ENCODE results near the gene CEBPB. TPM values are rescaled to one million over a fixed set of nuclear protein-coding genes. Genes with fewer than 3 reads are reported as not detected.

Gene CEBPB
- polyA plus RNA-seq, 3 donors from 2014 or later: 15.3 to 27.6 (median 22.9) TPM

DNA sequence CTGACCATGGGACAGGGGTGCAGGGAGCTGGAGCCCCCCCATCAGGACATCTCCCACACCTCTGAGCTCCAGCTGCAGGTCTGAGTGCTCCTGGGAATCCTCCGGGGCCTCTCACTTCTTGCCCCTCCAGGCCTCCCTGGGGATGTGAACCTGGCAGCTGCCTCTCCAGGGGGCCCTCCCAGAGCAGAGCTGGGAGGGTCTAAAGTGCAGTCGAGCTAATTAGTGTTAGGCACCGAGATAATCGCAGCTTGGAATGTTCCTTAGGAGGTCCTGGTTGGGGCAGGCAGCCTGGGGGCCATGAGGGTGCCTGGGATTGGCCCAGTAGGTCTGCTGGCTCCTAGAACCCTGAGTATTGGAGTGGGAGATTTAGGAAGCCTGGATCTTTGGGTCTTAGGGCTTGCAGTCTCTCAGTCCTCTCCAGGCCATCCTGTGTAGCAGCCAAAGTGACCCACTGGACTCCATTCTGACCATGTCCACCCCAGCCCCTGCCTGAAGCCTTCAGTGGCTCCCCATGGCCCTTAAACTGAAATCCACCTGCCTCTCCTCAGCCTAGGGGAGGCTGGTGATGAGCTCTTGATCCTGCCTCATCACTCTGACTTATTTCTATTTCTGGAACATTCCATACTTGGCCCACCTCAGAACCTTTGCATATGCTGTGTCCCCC is 26.0 kb downstream of the CEBPB start:
- peaks cover 0 to 4% (median 0%) of the 10 kb centered on the region in 3 donors for H3K36me3 Mint-ChIP-seq
- H3K9me3 Mint-ChIP-seq: no peaks in the 10 kb centered on the region
- no peak overlapping the region for H3K27ac Mint-ChIP-seq
- no peak overlapping the region for H3K4me3 Mint-ChIP-seq
- no peak for DNase-seq
- peaks cover 6 to 15% (median 10%) of the 10 kb centered on the region in 3 donors for H3K27me3 Mint-ChIP-seq (ENCODE audit: low read depth in 3 of 3)
- no peaks in the 10 kb centered on the region for H3K4me1 Mint-ChIP-seq

GRCh38 chr20:50217207-50217949 is 26.7 kb downstream of the CEBPB start:
- H3K27ac Mint-ChIP-seq: no peak overlapping the region
- no peak for DNase-seq
- H3K4me1 Mint-ChIP-seq: no peaks in the 10 kb centered on the region
- peaks cover 0 to 4% (median 0%) of the 10 kb centered on the region in 3 donors for H3K36me3 Mint-ChIP-seq
- no peak overlapping the region for H3K4me3 Mint-ChIP-seq
- no peaks in the 10 kb centered on the region for H3K9me3 Mint-ChIP-seq
- H3K27me3 Mint-ChIP-seq (ENCODE audit: low read depth in 3 of 3): peaks cover 4 to 15% (median 10%) of the 10 kb centered on the region in 3 donors

DNA sequence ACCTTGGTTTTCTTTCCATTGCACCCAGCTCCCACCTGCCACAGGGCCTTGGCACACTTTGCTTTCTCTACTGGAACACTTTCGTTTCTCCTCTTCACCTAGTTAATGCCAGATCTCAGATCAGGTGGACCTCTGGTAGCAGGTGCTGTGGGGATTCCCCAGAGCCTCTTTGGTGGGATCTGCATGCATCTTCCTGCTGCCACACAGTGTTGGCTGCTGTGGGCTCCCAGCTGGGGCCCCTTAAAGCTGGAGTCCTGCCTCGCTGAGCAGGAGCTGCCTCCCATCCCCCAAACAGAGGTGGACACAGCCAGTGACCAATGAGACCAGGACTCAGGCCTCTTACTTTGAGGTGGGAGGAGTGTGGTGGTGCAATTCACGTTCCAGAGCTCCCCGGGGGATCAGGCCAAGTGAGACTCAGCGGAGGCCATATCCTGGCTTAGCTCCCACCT is 28.4 kb downstream of the CEBPB start:
- no peak overlapping the region for H3K4me3 Mint-ChIP-seq
- peaks cover 4 to 13% (median 6%) of the 10 kb centered on the region in 3 donors for H3K27me3 Mint-ChIP-seq (ENCODE audit: low read depth in 3 of 3)
- H3K36me3 Mint-ChIP-seq: peaks cover 0 to 4% (median 0%) of the 10 kb centered on the region in 3 donors
- no peaks in the 10 kb centered on the region for H3K9me3 Mint-ChIP-seq
- no peak for DNase-seq
- no peaks in the 10 kb centered on the region for H3K4me1 Mint-ChIP-seq
- H3K27ac Mint-ChIP-seq: no peak overlapping the region

DNA sequence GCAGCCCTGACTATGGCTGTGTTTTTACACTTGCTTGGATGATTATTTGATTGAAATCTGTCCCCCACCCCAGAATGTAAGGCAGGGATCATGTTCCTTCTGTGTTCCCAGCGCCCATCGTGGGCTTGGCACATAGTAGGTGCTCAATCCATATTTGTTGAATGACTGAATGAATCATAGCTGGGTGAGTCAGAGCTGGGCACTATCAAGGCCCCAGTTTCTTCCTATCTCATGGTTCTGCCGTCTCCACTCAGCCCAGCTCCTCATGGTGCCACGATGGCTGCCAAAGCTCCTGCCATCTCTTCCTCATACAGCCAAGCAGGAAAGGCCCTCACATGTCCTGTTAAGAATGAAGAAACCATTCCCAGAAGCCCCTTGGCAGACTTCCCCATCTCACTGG is 29.0 kb downstream of the CEBPB start:
- Mint-ChIP-seq H3K36me3 (peaks cover 0 to 4% (median 0%) of the 10 kb centered on the region in 3 donors), H3K9me3 (no peaks in the 10 kb centered on the region), H3K27ac (no peak overlapping the region), H3K4me1 (no peaks in the 10 kb centered on the region), H3K27me3 (ENCODE audit: low read depth in 3 of 3) (peaks cover 1 to 14% (median 3%) of the 10 kb centered on the region in 3 donors), H3K4me3 (no peak overlapping the region)
- DNase-seq: no peak

DNA sequence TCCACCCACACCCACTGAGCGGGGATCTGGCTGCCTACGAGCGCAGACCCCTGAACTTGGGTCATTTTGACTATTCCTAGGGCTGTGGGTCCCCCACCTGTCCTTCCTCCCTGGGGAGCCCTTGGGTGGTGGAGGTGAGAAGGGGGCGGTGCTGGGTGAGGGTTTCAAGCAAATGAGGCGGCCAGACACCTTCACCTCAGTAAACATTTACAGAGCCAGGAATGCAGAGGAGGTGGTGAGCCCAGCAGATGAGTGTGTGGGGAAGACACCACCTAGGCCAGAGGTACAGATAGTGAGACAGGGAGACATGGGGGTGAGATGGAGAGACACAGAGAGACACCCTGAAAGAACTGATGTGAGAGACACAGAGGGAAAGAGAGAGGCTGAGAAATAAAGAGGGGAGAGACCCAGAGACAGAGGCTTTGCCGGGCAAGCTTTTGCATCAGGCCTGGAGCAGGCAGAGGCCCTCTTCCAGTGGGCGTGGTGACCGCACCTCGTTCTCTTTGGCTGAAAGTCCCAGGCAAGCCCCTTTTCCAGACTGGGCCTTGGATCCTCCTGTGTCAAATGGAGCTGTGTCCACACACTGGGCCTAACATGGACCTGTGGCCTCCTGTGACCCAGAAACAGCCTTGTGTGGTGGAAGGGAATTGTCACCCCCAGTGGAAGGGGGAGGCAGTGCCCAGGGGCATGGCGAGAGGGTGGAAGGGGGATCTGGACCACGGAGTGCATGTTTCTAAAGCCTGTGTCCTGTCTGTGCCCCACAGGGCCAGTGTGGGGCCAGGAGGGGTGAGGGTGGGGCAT is 29.7 kb downstream of the CEBPB start:
- no peak for DNase-seq
- no peaks in the 10 kb centered on the region for H3K9me3 Mint-ChIP-seq
- H3K4me3 Mint-ChIP-seq: no peak overlapping the region
- peaks cover 0 to 3% (median 0%) of the 10 kb centered on the region in 3 donors for H3K36me3 Mint-ChIP-seq
- H3K27ac Mint-ChIP-seq: peak overlapping the region in 1 of 6 donors; percentile 22
- H3K4me1 Mint-ChIP-seq: no peaks in the 10 kb centered on the region
- H3K27me3 Mint-ChIP-seq (ENCODE audit: low read depth in 3 of 3): peaks cover 0 to 10% (median 3%) of the 10 kb centered on the region in 3 donors

GRCh38 chr20:50220894-50221365 is 30.3 kb downstream of the CEBPB start:
- no peak for DNase-seq
- peaks cover 0 to 8% (median 3%) of the 10 kb centered on the region in 3 donors for H3K27me3 Mint-ChIP-seq (ENCODE audit: low read depth in 3 of 3)
- H3K27ac Mint-ChIP-seq: no peak overlapping the region
- H3K36me3 Mint-ChIP-seq: no peaks in the 10 kb centered on the region
- no peaks in the 10 kb centered on the region for H3K4me1 Mint-ChIP-seq
- no peak overlapping the region for H3K4me3 Mint-ChIP-seq
- H3K9me3 Mint-ChIP-seq: no peaks in the 10 kb centered on the region

- H3K36me3 Mint-ChIP-seq: no peaks in the 10 kb centered on the region
- DNase-seq: no peak
- no peak overlapping the region for H3K4me3 Mint-ChIP-seq
- H3K27me3 Mint-ChIP-seq (ENCODE audit: low read depth in 3 of 3): peaks cover 0 to 8% (median 3%) of the 10 kb centered on the region in 3 donors
- no peaks in the 10 kb centered on the region for H3K4me1 Mint-ChIP-seq
- no peak overlapping the region for H3K27ac Mint-ChIP-seq
- H3K9me3 Mint-ChIP-seq: no peaks in the 10 kb centered on the region
These were observed 31.1 kb downstream of the CEBPB start for GRCh38 chr20:50221501-50222308.

GRCh38 chr20:50222309-50223038 is 31.8 kb downstream of the CEBPB start:
- peaks cover 0 to 8% (median 3%) of the 10 kb centered on the region in 3 donors for H3K27me3 Mint-ChIP-seq (ENCODE audit: low read depth in 3 of 3)
- H3K4me1 Mint-ChIP-seq: no peaks in the 10 kb centered on the region
- H3K4me3 Mint-ChIP-seq: no peak overlapping the region
- H3K27ac Mint-ChIP-seq: no peak overlapping the region
- no peaks in the 10 kb centered on the region for H3K36me3 Mint-ChIP-seq
- H3K9me3 Mint-ChIP-seq: no peaks in the 10 kb centered on the region
- DNase-seq: no peak

DNA sequence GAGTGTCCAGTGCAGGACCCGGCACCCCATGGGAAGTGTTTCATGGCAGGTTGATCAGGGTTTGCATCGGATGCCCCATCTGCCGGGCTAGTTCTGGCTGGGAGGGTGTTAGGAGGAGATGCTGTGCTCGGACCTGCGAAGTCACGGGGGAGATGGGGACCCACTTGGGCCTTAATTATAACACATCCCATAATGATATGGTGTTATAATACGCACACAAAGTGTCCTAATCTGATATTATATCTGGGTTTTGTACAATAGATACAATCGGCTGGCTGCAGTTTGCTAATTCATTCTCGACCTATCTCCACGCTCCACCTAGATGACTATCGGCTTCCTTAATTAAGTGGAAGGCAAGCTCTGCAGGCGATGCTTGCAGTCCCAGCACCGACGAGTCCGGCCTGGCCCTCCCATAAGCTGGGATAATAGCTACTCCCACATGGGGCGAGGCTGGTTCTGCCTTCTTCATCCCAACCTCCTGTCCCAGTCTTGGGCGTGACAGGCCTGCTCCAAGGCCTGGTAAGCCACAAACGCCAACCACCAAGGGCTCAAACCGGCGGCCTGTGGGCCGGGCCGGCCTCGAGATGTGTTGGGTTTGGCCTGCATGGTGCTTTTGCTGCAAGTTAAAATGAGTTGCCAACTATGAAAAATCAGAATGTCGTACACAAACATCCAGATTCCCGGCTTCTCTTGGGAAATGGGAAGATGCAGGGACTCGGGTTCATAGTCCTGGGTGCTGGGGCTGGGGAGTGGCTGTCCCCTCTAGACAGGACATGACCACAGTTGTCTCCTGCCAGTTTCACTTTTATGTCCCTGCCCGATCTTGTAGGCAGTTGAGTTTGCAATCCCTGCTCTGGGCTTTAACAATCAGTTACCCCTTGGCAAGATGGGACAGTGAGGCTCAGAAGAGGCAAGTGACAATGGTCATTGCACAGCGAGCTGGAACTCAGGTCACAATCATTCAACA is 32.7 kb downstream of the CEBPB start:
- no peak overlapping the region for H3K27ac Mint-ChIP-seq
- H3K27me3 Mint-ChIP-seq (ENCODE audit: low read depth in 3 of 3): peaks cover 0 to 6% (median 1%) of the 10 kb centered on the region in 3 donors
- DNase-seq: no peak
- no peak overlapping the region for H3K4me3 Mint-ChIP-seq
- H3K36me3 Mint-ChIP-seq: no peaks in the 10 kb centered on the region
- H3K4me1 Mint-ChIP-seq: no peaks in the 10 kb centered on the region
- H3K9me3 Mint-ChIP-seq: no peaks in the 10 kb centered on the region

- Mint-ChIP-seq H3K4me1 (no peaks in the 10 kb centered on the region), H3K9me3 (no peaks in the 10 kb centered on the region), H3K27ac (no peak overlapping the region), H3K4me3 (no peak overlapping the region), H3K36me3 (no peaks in the 10 kb centered on the region), H3K27me3 (ENCODE audit: low read depth in 3 of 3) (peaks cover 0 to 5% (median 0%) of the 10 kb centered on the region in 3 donors)
- DNase-seq: no peak
These were observed 33.4 kb downstream of the CEBPB start for GRCh38 chr20:50224052-50224451.

DNA sequence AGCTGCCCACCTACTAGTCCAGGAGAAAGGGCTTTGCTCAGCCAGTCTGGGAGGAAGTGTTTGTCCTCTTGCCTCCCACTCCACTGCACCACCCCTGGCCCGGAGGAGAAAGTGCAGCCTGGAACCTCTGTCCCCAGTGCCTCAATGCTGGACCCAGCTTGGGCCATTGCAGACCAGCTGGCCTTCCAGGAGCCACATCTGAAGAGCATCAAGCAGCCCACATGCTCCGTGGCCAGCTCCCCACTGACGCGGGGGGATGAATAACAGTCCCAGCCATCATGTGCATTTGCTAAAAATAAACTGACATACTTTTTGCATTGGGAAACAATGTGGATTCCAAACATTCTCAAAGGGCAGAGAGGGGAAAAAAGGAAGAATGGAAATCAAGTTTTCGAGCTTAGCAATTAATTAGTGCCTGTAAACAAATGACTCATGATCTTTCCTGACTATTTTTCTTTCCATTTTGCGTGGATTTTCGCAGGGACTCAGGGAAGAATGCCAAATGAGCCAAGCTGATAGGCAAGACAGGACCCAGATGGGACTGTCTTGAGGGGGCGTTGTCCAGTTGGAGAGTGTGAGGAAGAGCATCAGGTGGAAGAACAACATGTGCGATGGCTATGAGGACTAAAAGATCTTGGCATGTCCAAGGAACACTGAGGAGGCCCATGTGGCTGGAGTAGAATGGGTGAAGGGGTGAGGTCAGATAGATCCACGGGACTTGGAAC is 34.1 kb downstream of the CEBPB start:
- H3K4me3 Mint-ChIP-seq: no peak overlapping the region
- H3K9me3 Mint-ChIP-seq: no peaks in the 10 kb centered on the region
- H3K4me1 Mint-ChIP-seq: no peaks in the 10 kb centered on the region
- H3K36me3 Mint-ChIP-seq: no peaks in the 10 kb centered on the region
- H3K27ac Mint-ChIP-seq: no peak overlapping the region
- no peak for DNase-seq
- H3K27me3 Mint-ChIP-seq (ENCODE audit: low read depth in 3 of 3): peaks cover 0 to 5% (median 0%) of the 10 kb centered on the region in 3 donors

All from immature natural killer cell (primary cell).